GF-D8 (cell line): ENCODE results near the gene GPRC6A.

Source experiments
- DNase-seq: peaks from one replicate; lab custom pipeline; 2025; lab: John Stamatoyannopoulos, UW

Gene GPRC6A

DNA sequence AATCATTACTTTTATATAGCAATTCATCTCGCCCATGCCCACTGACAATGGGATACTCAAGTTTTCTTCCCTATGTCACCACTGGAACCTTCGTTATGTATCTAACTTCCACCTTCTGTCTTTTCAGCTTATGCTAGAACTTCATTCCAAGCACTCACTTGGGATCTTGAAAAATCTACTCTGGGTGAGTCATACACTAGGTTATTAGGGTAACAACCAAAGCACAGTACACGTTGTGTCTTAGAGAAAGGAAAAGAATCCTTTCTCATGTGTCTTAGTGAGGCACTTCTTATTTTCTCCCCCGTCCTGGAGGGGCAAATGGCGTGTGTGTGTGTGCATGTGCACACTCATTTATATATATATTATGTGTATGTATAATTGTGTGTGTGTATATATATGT, 45.0 kb downstream of the GPRC6A start:
- no peak for DNase-seq

- peak; percentile 7 for DNase-seq
These were observed 49.2 kb downstream of the GPRC6A start for GRCh38 chr6:116779573-116780164.

- no peak for DNase-seq
These were observed 55.0 kb downstream of the GPRC6A start for GRCh38 chr6:116773886-116774285.

- no peak for DNase-seq
These were observed 56.4 kb downstream of the GPRC6A start for GRCh38 chr6:116772450-116772849.

DNA sequence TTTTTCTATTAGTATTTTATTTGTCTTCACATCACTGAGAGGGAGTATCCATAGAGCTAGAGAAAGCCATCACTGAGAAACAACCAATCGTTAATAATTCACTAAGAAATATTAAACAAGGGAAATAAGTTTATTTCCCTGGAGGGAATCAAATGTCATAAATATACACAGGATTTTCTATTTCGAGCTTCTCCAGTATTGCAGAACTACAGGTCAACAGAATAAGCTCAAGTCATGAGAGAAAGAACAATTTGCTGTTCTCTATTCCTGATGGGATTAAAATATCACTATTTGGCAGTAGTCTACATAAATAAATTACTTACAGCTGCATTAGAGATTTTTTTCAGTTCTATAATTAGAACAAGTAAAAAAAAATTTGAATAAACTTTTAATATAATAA, 61.2 kb downstream of the GPRC6A start:
- no peak for DNase-seq

DNA sequence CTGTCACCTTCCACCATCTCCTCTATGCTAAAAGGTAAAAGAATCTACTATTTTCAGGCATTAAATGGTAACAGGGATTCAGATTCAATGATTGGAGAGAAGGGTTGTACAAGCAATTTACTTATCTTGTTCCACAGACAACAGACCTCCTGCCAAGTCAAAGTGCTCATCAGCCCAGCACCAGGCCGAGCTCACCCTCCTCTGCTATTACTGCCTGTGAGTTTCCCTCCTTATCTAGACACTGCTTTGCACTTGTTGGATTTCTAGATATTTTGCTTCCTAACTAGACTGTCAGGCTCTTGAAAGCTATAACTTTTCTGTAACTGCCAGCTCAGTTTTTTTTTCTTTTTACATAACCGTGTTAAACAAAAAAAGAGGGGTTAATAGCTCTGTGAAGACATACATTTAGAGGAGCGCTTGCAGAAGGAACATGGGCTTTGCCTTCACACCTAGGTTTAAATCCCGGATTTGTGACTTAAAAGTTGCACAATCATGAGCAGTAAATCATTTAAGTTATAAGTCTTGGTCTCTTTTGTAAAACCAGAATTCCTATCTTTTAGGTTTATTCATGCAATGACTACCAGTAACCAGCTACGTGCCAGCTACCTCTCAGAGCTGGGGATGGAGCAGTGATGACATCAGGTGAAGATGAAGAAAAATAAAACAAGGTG, 62.2 kb downstream of the GPRC6A start:
- no peak for DNase-seq

DNA sequence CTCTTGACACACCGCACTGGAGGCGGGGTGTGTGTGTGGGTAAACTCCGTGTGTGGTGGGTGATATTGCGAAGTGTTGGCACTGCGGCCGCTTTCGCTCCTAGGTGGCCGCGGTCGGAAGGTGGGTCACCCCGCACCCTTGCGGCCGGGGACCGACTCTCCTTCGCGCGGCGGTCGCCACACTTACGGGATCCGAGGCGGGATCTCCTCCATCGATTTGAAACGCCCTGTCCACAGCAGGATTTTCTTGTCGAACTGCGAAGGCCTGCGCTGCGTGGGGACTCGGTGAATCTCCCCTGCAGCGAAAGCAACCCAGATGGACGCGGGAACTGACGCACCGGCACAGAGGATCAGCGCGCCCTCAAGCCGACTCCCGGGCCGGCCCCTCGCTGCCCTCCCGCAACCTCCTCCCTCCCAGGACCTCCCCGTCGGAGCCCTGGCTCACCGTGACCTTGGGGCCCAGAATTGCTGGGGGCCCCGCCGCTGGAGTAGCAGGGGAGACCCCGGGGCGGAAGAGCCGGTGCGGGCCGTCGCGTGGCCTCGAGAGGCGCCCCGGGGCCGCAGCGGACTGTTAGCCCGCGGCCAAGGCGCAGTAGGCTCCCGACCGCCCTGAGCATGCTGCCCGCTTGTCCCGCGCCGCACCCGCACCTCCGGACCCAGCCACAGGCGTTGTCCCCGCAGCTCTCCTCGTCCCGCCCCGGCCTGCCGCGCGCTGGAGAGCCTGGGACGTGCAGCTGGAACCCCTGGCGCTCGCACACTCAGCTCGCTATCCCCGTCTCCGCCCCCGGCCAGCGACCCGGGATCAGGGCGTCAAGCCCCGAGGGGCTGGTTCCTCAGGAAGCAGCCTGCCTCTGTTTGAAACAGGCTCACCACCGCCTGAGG, 63.7 kb downstream of the GPRC6A start, which contains the start of gene FAM162B:
Gene FAM162B (minus strand): TSS at position 759 of the 881 bp plus-strand sequence. CDS start 143 bp downstream, at position 616.
- no peak for DNase-seq

DNA sequence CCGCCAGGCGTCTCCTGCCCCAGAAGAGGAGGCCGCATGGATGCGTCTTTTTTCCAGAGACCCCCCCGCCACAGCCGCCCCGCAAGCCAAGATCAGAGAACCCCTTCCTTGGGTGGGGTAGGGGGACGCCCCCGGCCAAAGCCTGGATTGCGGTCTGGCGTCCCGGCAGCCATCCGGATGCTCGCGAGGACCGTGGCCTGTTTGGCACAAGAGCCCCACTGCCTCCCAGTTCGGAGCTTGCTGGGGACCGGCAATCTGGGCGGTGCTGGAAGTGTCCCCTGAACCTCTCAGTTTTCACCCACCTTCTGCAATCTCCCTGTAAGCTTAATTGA, 64.3 kb downstream of the GPRC6A start:
- DNase-seq, result no peak

DNA sequence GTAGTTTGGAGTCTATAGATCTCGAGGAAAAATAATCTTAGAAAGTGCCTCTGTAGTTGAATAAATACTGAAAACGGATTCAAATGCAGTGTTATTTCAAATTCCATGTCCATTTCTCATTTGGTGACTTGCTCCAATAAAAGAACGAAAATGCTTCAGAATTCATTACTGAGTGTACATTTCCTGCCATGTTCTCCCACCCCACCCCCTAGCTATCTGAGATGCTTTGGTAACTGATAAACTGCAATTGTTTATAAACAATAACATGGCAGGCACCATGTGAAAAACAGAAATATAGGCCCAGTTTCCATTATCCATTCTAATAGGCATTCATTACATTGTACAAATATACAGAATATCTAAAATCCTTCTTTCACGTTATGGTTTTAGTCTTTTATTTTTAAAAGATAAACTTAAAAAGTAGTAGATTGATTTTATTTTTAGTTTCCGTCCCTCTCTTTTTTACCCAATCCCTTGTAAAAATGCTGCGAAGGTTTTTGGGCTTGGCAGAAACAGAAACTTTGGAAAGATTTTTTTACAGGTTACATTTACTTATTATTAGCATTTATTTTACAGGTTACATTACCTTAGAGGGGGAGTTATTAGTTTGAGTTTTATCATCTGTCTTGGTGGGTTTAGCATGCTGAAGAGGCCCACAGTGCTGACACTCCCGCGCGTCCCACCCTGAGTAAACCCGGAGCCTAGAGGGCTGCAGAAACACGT, 64.8 kb downstream of the GPRC6A start:
- no peak for DNase-seq

DNA sequence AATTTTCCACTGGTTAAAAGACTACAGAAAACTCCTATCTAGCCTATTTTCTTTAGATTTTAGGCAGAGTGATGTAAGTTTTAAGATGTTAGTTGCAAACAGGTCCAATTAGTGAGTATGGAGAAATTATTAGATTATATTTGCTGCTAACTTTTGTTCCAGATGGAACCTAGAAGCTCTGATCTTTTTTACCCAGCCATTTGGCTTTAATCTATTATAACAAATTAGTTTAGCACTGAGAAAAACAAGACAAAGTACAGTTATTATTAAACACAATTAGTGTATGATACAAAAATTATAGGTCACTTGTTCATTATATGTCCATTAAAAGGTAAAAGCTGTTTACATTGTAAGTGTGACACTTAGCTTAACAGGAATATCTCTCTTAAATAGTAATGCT, 65.8 kb downstream of the GPRC6A start:
- DNase-seq, result no peak

GRCh38 chr6:116762235-116762634, 66.6 kb downstream of the GPRC6A start:
- DNase-seq, result no peak

DNA sequence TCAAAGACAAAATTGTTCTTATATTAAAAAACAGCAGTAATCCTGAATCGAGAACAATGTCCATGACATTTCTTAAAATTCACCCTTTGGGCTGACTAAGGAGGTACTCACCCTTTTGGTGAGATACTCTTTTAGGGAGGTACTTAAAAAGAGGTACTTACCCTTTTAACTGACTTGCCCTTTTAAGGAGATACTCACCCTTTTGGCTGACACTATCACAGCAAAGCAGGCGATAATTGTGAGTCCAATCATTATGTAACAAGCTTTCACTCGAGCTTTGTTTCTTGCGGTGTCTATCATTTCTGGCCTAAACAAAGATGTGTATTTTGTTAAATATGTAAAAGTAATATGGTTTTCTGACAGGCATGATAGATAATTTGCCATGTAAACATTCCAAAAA, 67.1 kb downstream of the GPRC6A start:
- no peak for DNase-seq

DNA sequence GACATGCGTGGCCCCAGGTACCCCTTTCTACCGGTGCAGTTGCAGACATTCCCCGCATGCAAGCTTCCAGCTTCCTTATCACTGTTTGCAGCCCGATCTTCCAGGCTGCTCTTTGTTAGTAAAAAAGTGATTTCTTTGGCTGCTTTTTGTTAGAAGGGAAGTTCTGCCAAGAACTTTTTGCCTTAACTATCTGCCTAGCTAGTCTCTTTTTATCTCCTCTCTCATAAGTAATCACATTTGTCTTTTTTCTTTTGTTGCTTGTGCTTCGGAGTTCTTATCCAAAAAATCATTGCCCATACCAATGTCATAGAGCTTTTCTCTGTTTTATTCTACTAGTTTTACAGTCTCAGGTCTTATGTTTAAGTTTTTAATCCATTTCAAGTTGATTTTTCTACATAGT, 83.7 kb downstream of the GPRC6A start:
- no peak for DNase-seq
